Nephron (organoid): ENCODE results near the gene SHB.

ENCODE experiments used
- H3K27ac Mint-ChIP-seq, 3 experiments: 2 replicates each; pipeline ENCODE4 v1.8.0; 2020; ENCODE audit warnings: mixed read lengths in 3 of 3, mild to moderate bottlenecking in 2 of 3, moderate library complexity in 1 of 3
- H3K27me3 Mint-ChIP-seq: 2 replicates; pipeline ENCODE4 v1.8.0; 2021; ENCODE audit warnings: low read depth, mild to moderate bottlenecking, moderate library complexity, mixed read lengths
- H3K36me3 Mint-ChIP-seq: 2 replicates; pipeline ENCODE4 v1.8.0; 2020; ENCODE audit warnings: low read depth, mixed read lengths
- H3K4me1 Mint-ChIP-seq: 2 replicates; pipeline ENCODE4 v1.8.0; 2020; ENCODE audit warnings: mixed read lengths
- H3K4me3 Mint-ChIP-seq, 3 experiments: 2 replicates each; pipeline ENCODE4 v1.8.0; 2020; ENCODE audit warnings: mild to moderate bottlenecking in 3 of 3, mixed read lengths in 3 of 3, moderate library complexity in 2 of 3
- H3K9me3 Mint-ChIP-seq: 2 replicates; pipeline ENCODE4 v1.8.0; 2020; ENCODE audit warnings: mixed read lengths
- CTCF ChIP-seq, 3 experiments: fragments of 200-600 bp; sonication (generic); IDR thresholded peaks; one replicate each; pipeline ENCODE4 v1.5.0; 2021; ENCODE audit warnings: antibody characterized with exemption in 3 of 3; ENCODE audit not compliant: unreplicated experiment in 3 of 3

The SHB gene

GRCh38 chr9:38067859-38068681 lies 957 bp downstream of the SHB start:
- Mint-ChIP-seq H3K9me3 (no peaks in the 10 kb centered on the region), H3K27me3 (peaks cover 33% of the 10 kb centered on the region), H3K4me3 (peak overlapping the region; percentile 95 to 98 (median 96)), H3K4me1 (peaks cover 56% of the 10 kb centered on the region), H3K27ac (peak overlapping the region in 2 of 3 experiments; percentile 80 to 87), H3K36me3 (no peaks in the 10 kb centered on the region)
- no peak for TF ChIP-seq CTCF (IDR thresholded peaks at IDR 0.05; ENCODE audit: unreplicated experiment in 3 of 3)

GRCh38 chr9:38066914-38067858 lies 1.8 kb downstream of the SHB start:
- no peaks in the 10 kb centered on the region for H3K9me3 Mint-ChIP-seq
- peaks cover 33% of the 10 kb centered on the region for H3K27me3 Mint-ChIP-seq
- no peak for TF ChIP-seq CTCF (IDR thresholded peaks at IDR 0.05; ENCODE audit: unreplicated experiment in 3 of 3)
- no peaks in the 10 kb centered on the region for H3K36me3 Mint-ChIP-seq
- peaks cover 65% of the 10 kb centered on the region for H3K4me1 Mint-ChIP-seq
- peak overlapping the region; percentile 95 to 98 (median 96) for H3K4me3 Mint-ChIP-seq
- H3K27ac Mint-ChIP-seq: peak overlapping the region; percentile 80 to 87 (median 87)

- Mint-ChIP-seq H3K4me3 (peak overlapping the region; percentile 95 to 98 (median 96)), H3K4me1 (peaks cover 71% of the 10 kb centered on the region), H3K27ac (peak overlapping the region; percentile 80 to 87 (median 87)), H3K9me3 (no peaks in the 10 kb centered on the region), H3K27me3 (peaks cover 30% of the 10 kb centered on the region), H3K36me3 (no peaks in the 10 kb centered on the region)
- TF ChIP-seq CTCF (IDR thresholded peaks at IDR 0.05; ENCODE audit: unreplicated experiment in 3 of 3): peak; percentile 20 to 37 (median 24)
These were observed 2.7 kb downstream of the SHB start for GRCh38 chr9:38066197-38066913.

GRCh38 chr9:38065369-38066075 lies 3.5 kb downstream of the SHB start:
- no peaks in the 10 kb centered on the region for H3K9me3 Mint-ChIP-seq
- peaks cover 29% of the 10 kb centered on the region for H3K27me3 Mint-ChIP-seq
- H3K4me3 Mint-ChIP-seq: peak overlapping the region; percentile 95 to 98 (median 96)
- H3K36me3 Mint-ChIP-seq: no peaks in the 10 kb centered on the region
- H3K4me1 Mint-ChIP-seq: peaks cover 64% of the 10 kb centered on the region
- peak overlapping the region; percentile 80 to 87 (median 87) for H3K27ac Mint-ChIP-seq
- no peak for TF ChIP-seq CTCF (IDR thresholded peaks at IDR 0.05; ENCODE audit: unreplicated experiment in 3 of 3)

GRCh38 chr9:38064842-38065368 lies 4.1 kb downstream of the SHB start:
- no peaks in the 10 kb centered on the region for H3K9me3 Mint-ChIP-seq
- peak overlapping the region; percentile 59 to 96 (median 95) for H3K4me3 Mint-ChIP-seq
- peaks cover 62% of the 10 kb centered on the region for H3K4me1 Mint-ChIP-seq
- peak overlapping the region in 2 of 3 experiments; percentile 11 to 80 for H3K27ac Mint-ChIP-seq
- H3K36me3 Mint-ChIP-seq: no peaks in the 10 kb centered on the region
- TF ChIP-seq CTCF (IDR thresholded peaks at IDR 0.05; ENCODE audit: unreplicated experiment in 3 of 3): no peak
- peaks cover 29% of the 10 kb centered on the region for H3K27me3 Mint-ChIP-seq
